KBM-7 (cell line): ENCODE measurements around the gene ASIC3.

Experiments
- DNase-seq: peaks from one replicate; pipeline ENCODE4 v3.0.0-alpha.2; 2015
- in situ Hi-C: fragments of 300-500 bp; cut with MboI; formaldehyde crosslinking; loops from 2 replicates; pipeline ENCODE4 v1.14.3; 2020; ENCODE audit warnings: low sequenced_read_pairs, low pct_unique_long_range_greater_than_20kb, mixed read lengths

The ASIC3 gene

GRCh38 chr7:151063212-151063561 lies 14.9 kb downstream of the ASIC3 start:
- DNase-seq, result no peak

GRCh38 chr7:151064454-151064853 lies 16.1 kb downstream of the ASIC3 start:
- DNase-seq, result no peak
- in situ Hi-C loops, result no loop called here

More at GRCh38 chr7:151063212-151063561, 14.9 kb downstream of the ASIC3 start:
- in situ Hi-C loops, result no loop called here

GRCh38 chr7:151064993-151065392 lies 16.7 kb downstream of the ASIC3 start:
- no peak for DNase-seq
- in situ Hi-C loops, result no loop called here

GRCh38 chr7:151065516-151065915 lies 17.2 kb downstream of the ASIC3 start:
- no peak for DNase-seq
- in situ Hi-C loops, result no loop called here

GRCh38 chr7:151066273-151066974 lies 18.1 kb downstream of the ASIC3 start:
- no peak for DNase-seq
- in situ Hi-C loops, result no loop called here

GRCh38 chr7:151068069-151068773 lies 19.9 kb downstream of the ASIC3 start:
- no peak for DNase-seq
- in situ Hi-C loops, result no loop called here

- DNase-seq, result no peak
- in situ Hi-C loops, result no loop called here
Observed at GRCh38 chr7:151069841-151070573, 21.7 kb downstream of the ASIC3 start.

GRCh38 chr7:151070574-151070960 lies 22.2 kb downstream of the ASIC3 start:
- in situ Hi-C loops, result no loop called here
- no peak for DNase-seq

GRCh38 chr7:151071032-151071866 lies 22.9 kb downstream of the ASIC3 start:
- in situ Hi-C loops, result no loop called here
- DNase-seq, result no peak

- DNase-seq, result no peak
- in situ Hi-C loops, result no loop called here
Observed at GRCh38 chr7:151073990-151074389, 25.7 kb downstream of the ASIC3 start.

- in situ Hi-C loops, result no loop called here
Observed at GRCh38 chr7:151074817-151075661, 26.7 kb downstream of the ASIC3 start.

GRCh38 chr7:151075662-151075971 lies 27.3 kb downstream of the ASIC3 start:
- in situ Hi-C loops, result no loop called here

More at GRCh38 chr7:151074817-151075661, 26.7 kb downstream of the ASIC3 start:
- DNase-seq, result no peak

GRCh38 chr7:151075978-151076426 lies 27.7 kb downstream of the ASIC3 start:
- in situ Hi-C loops, result no loop called here
- no peak for DNase-seq

More at GRCh38 chr7:151075662-151075971, 27.3 kb downstream of the ASIC3 start:
- no peak for DNase-seq

GRCh38 chr7:151076863-151077704 lies 28.8 kb downstream of the ASIC3 start:
- peak; percentile 31 for DNase-seq
- in situ Hi-C loops, result no loop called here

- no peak for DNase-seq
- in situ Hi-C loops, result no loop called here
Observed at GRCh38 chr7:151077705-151078232, 29.4 kb downstream of the ASIC3 start.

GRCh38 chr7:151078233-151079040 lies 30.1 kb downstream of the ASIC3 start:
- DNase-seq, result no peak
- in situ Hi-C loops, result no loop called here
